ENCODE data around the gene CCPG1. TPM values are rescaled to one million over a fixed set of nuclear protein-coding genes. Genes with fewer than 3 reads are reported as not detected.
A peak's percentile ranks its signal among the peaks of the same experiment; 100 is the strongest.
"Not testable (repeated sequence)": the region's sequence is repeated elsewhere in the genome, so short reads cannot be mapped to it uniquely, and the experiment has no call there.

The CCPG1 gene
- total RNA-seq, 2 experiments from 2014 or later: 11.0 to 11.1 TPM

- CTCF ChIA-PET: interaction anchor here (0.8 to 4.3 kb wide), 9 partner anchors 10 to 210 kb away, joined by 3 to 23 read pairs (median 8); no protein-coding TSS in a partner anchor
- no peak for DNase-seq
- Mint-ChIP-seq H3K27ac (peak overlapping the region; percentile 77), H3K4me3 (peak overlapping the region; percentile 79), H3K27me3 (no peaks in the 10 kb centered on the region), H3K4me1 (ENCODE audit: low read depth) (peaks cover 32% of the 10 kb centered on the region), H3K36me3 (ENCODE audit: low read depth) (no peaks in the 10 kb centered on the region), H3K9me3 (no peaks in the 10 kb centered on the region)
- intact Hi-C loops (cut with micrococcal nuclease): loop anchor here (10.0 kb wide), 1 partner anchor 213 kb away; the partner anchor contains the start of gene RSL24D1
- ATAC-seq: no peak
- POLR2A ChIA-PET: interaction anchor here (0.7 to 3.5 kb wide), 7 partner anchors 12 to 586 kb away, joined by 3 to 14 read pairs (median 3); partner anchors contain the start of genes PIGB, PIGBOS1 and RSL24D1
- no peak for TF ChIP-seq CTCF (IDR thresholded peaks at IDR 0.05)
These were observed 604 bp downstream of the CCPG1 start for GRCh38 chr15:55407498-55408011.

DNA sequence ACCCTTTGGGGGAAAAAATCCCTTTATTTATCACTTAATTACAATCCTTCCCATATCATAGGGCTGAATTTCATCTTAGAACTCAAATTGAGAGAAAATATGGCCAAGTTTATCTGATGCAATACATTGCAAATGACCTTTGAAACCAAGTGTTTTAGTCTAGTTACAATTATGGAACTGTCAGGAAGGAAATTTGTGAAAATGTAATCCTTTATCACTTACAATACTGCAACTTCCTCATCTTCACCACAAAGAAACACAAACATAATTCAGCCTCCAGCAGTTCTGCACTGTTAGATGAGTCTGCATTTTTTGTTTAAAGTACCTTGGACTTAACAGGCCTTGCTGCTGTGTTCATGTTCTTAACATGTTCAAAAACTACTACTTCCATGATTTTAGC, 4.6 kb downstream of the CCPG1 start:
- H3K27ac Mint-ChIP-seq: peak overlapping the region; percentile 65
- TF ChIP-seq CTCF (IDR thresholded peaks at IDR 0.05): no peak
- POLR2A ChIA-PET: interaction anchor here (1.1 kb wide), 1 partner anchor 84 kb away, joined by 3 read pairs; the partner anchor contains the start of gene PIGB
- no peaks in the 10 kb centered on the region for H3K27me3 Mint-ChIP-seq
- H3K4me3 Mint-ChIP-seq: no peak overlapping the region
- ATAC-seq (no peak), DNase-seq (no peak)
- CTCF ChIA-PET: interaction anchor here (1.0 to 2.5 kb wide), 3 partner anchors 32 to 45 kb away, joined by 3 to 9 read pairs (median 6); no protein-coding TSS in a partner anchor
- peaks cover 44% of the 10 kb centered on the region for H3K4me1 Mint-ChIP-seq (ENCODE audit: low read depth)
- peaks cover 8% of the 10 kb centered on the region for H3K36me3 Mint-ChIP-seq (ENCODE audit: low read depth)
- peaks cover 3% of the 10 kb centered on the region for H3K9me3 Mint-ChIP-seq
- intact Hi-C loops (cut with micrococcal nuclease): loop anchor here (10.0 kb wide), 1 partner anchor 209 kb away; the partner anchor contains the start of gene RSL24D1

DNA sequence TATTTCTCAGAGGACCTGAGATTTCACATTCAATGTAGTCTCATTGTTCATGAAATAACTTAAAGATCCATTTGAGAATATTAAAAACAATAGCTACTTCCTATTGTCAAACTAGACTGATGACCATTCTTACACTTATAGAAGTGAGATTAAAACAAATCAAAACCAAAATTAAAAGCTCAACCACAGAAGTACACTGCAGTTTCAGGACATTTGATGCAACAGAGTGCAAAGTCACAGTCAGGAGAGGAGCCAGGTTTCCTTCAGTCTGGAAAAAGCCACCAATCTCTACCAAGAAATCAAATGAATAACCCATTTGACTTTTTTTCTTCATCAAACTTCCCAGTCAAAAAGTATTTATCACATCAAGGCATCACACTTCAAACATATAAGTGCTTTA, 5.5 kb downstream of the CCPG1 start:
- H3K36me3 Mint-ChIP-seq (ENCODE audit: low read depth): peaks cover 15% of the 10 kb centered on the region
- POLR2A ChIA-PET: interaction anchor here (1.0 kb wide), 1 partner anchor 85 kb away, joined by 3 read pairs; no protein-coding TSS in a partner anchor
- H3K27me3 Mint-ChIP-seq: no peaks in the 10 kb centered on the region
- intact Hi-C loops (cut with micrococcal nuclease): loop anchor here (10.0 kb wide), 1 partner anchor 208 kb away; the partner anchor contains the start of gene RSL24D1
- peak overlapping the region; percentile 65 for H3K27ac Mint-ChIP-seq
- ATAC-seq (peak; percentile 74), DNase-seq (no peak)
- peak overlapping the region; percentile 45 for H3K4me3 Mint-ChIP-seq
- peaks cover 46% of the 10 kb centered on the region for H3K4me1 Mint-ChIP-seq (ENCODE audit: low read depth)
- CTCF ChIA-PET: interaction anchor here (1.1 to 2.5 kb wide), 4 partner anchors 12 to 44 kb away, joined by 4 to 9 read pairs (median 4); no protein-coding TSS in a partner anchor
- TF ChIP-seq CTCF (IDR thresholded peaks at IDR 0.05): no peak
- H3K9me3 Mint-ChIP-seq: peaks cover 3% of the 10 kb centered on the region

DNA sequence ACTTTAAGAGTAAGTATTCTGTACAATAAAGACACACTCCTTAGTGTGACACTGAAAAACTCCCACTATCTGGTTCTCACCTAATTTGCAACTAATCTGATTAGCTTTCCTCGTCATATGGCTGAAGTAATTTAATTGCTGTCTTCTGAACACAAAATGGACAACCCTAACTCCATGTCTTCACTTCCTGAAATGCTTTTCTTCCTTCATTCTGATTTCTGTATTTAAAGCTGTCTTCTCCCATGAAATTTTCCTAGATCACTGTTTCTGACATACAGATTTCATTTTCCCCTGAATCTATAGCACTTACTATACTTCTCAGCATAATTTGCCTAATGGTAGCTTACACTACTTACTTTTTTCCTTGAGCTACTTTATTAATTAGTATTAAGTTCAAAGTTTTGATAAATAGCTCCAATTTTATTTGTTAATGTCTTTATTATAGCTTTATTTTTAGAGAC, 6.3 kb downstream of the CCPG1 start:
- Mint-ChIP-seq H3K9me3 (peaks cover 3% of the 10 kb centered on the region), H3K4me3 (no peak overlapping the region), H3K36me3 (ENCODE audit: low read depth) (peaks cover 20% of the 10 kb centered on the region), H3K27me3 (no peaks in the 10 kb centered on the region), H3K27ac (no peak overlapping the region), H3K4me1 (ENCODE audit: low read depth) (peaks cover 45% of the 10 kb centered on the region)
- TF ChIP-seq CTCF (IDR thresholded peaks at IDR 0.05): no peak
- ChIA-PET POLR2A (interaction anchor here (0.9 to 1.0 kb wide), 2 partner anchors 39 to 84 kb away, joined by 3 read pairs; no protein-coding TSS in a partner anchor), CTCF (interaction anchor here (1.5 to 2.5 kb wide), 4 partner anchors 13 to 43 kb away, joined by 4 to 9 read pairs (median 6); no protein-coding TSS in a partner anchor)
- intact Hi-C loops (cut with micrococcal nuclease): loop anchor here (10.0 kb wide), 1 partner anchor 207 kb away; the partner anchor contains the start of gene RSL24D1
- ATAC-seq: no peak
- no peak for DNase-seq

- H3K9me3 Mint-ChIP-seq, DNase-seq, ATAC-seq, CTCF ChIA-PET, POLR2A ChIA-PET, H3K27ac Mint-ChIP-seq, H3K4me3 Mint-ChIP-seq, H3K27me3 Mint-ChIP-seq: not testable (repeated sequence)
- Mint-ChIP-seq H3K36me3 (ENCODE audit: low read depth) (peaks cover 20% of the 10 kb centered on the region), H3K4me1 (ENCODE audit: low read depth) (peaks cover 41% of the 10 kb centered on the region)
- intact Hi-C loops (cut with micrococcal nuclease): loop anchor here (10.0 kb wide), 1 partner anchor 205 kb away; the partner anchor contains the start of gene RSL24D1
These were observed 8.1 kb downstream of the CCPG1 start for GRCh38 chr15:55400050-55400449.
